Choroid plexus epithelial cell (primary cell): Measurements from ENCODE around the gene SHCBP1L.

Source experiments
- DNase-seq: peaks from one replicate; pipeline ENCODE4 v3.0.0-alpha.2; 2010; ENCODE audit warnings: low read depth
- H3K4me3 ChIP-seq: 2 replicates; pipeline ENCODE4 v1.5.1; 2011; ENCODE audit warnings: low read depth, mild to moderate bottlenecking, control low read depth, low read length, moderate library complexity
- CTCF ChIP-seq: conservative IDR thresholded peaks from 2 replicates; pipeline ENCODE4 v1.5.1; 2011; ENCODE audit warnings: low read depth, mild to moderate bottlenecking, control low read depth, inconsistent platforms, low read length, moderate library complexity

The SHCBP1L gene

GRCh38 chr1:182952677-182953444, at the start of gene SHCBP1L:
Gene SHCBP1L, minus strand, starts transcription at chr1:182953166. Its CDS starts 33 bp downstream, at chr1:182953133.
- no peak for TF ChIP-seq CTCF
- DNase-seq = no peak
- H3K4me3 ChIP-seq = peak within 1 kb of the TSS; percentile 41

- TF ChIP-seq CTCF = no peak
- H3K4me3 ChIP-seq = no peak overlapping the region
- no peak for DNase-seq
Measured at GRCh38 chr1:183002267-183002666, 49.3 kb upstream of the SHCBP1L start.

DNA sequence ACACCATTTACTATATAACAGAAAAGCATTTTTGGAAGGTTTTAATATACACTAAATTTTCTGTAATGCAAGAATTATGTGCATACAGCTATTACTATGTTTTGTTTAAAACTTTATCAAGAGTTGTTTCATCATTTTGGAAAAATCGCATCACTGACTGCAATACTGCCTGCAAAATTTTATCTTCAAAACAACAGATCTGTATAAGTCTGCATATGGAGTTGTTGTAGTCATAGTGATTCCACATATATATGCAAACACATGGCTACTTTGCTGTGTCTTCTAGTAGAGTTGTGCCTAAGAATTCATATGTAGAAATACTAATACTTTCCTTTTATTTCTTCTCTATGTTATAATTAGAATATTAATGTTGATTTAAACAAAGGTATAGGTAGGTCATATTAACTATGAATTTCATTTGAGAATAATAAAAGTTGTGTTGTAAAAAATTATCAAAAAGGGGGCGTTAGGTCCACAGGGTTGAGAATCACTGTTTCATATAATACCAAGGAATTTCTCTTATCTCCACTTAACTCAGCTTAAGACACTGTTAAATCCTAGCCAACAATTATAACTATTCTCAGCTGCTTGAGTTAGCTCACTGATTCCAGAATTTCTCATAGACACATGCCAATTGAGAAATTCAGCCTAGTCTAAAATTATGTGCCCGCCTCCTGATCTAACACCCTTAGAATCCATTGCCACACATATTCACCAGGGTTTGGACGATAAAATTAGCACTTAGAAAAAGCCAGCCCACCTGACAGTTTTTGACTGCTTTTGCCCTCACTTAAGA, 47.4 kb upstream of the SHCBP1L start:
- TF ChIP-seq CTCF = no peak
- DNase-seq = peak; percentile 14

DNA sequence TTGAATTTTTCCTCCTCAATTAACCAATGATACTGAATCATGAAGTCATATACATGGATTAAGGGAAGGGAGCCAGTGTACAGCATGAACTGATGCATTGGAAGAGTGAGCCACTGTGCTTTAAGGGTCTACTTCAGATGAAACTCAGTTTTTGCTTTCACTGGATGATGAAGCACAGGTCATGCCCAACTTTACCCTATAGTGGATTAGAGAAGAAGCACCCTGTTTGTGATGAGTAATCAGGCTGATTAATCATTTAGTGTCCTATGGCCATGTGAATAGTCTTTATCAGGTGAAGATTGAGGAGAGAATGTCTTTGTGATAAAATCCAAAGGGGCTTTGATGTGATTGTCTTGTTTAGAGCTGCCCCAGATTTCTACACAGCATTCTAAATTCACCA, 45.5 kb upstream of the SHCBP1L start:
- no peak for DNase-seq
- H3K4me3 ChIP-seq = no peak overlapping the region
- TF ChIP-seq CTCF = no peak

More for the DNA sequence above, 47.4 kb upstream of the SHCBP1L start:
- H3K4me3 ChIP-seq = no peak overlapping the region

DNA sequence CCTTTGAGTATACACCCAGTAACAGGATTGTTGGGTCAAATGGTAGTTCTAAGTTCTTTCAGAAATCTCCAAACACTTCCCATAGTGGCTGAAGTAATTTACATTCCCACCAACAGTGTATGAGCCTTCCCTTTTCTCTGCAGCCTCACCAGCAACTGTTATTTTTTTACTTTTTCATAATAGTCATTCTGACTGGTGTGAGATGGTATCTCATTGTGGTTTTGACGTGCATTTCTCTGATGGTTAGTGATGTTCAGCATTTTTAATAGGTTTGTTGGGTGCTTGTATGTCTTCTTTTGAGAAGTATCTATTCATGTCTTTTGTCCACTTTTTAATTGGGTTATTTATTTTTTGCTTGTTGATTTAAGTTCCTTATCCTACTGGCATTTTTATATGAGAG, 43.9 kb upstream of the SHCBP1L start:
- DNase-seq = no peak
- H3K4me3 ChIP-seq = no peak overlapping the region
- TF ChIP-seq CTCF = no peak

- TF ChIP-seq CTCF = no peak
- no peak for DNase-seq
- H3K4me3 ChIP-seq = no peak overlapping the region
Measured at GRCh38 chr1:182995894-182996293, 42.9 kb upstream of the SHCBP1L start.
